ENCODE data around the gene TMC6.

DNA sequence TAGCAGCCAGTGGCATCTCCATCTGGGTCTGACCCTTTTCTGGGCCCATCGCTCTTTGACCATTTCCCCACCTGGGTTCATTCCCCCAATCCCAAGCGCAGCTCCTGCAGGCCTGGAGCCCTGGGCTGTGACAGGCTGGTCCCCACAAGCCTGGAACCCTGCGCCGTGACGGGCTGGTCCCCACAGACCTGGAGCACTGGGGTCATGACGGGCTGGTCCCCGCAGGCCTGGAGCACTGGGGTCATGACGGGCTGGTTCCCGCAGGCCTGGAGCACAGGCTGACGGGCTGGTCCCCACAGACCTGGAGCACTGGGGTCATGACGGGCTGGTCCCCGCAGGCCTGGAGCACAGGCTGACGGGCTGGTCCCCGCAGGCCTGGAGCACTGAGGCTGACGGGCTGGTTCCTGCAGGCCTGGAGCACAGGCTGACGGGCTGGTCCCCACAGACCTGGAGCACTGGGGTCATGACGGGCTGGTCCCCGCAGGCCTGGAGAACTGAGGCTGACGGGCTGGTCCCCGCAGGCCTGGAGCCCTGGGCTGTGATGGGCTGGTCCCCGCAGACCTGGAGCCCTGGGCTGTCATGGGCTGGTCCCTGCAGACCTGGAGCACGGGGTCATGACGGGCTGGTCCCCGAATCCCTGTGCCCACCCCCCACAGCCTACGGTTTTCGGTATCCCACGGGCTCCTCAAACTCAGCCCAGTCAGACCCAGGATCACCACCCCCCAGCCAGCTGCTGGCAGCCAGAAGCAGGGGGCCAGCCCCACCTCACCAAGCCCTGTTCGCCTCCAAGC lies 16.6 kb downstream of the TMC6 start:
- TF ChIP-seq EZH2 (IDR thresholded peaks at IDR 0.05; ENCODE audit: low read length) (no peak), CTCF (optimal IDR thresholded peaks at IDR 0.05 in 1 of 3, IDR thresholded peaks at IDR 0.05 in 1 of 3, conservative IDR thresholded peaks at IDR 0.05 in 1 of 3; ENCODE audit: extremely low read depth in 1 of 3, insufficient read depth in 2 of 3, low read length in 3 of 3) (no peak)

Data from keratinocyte (primary cell).